H1 (cell line): Measurements from ENCODE around the gene SLC24A3. TPM values are rescaled to one million over a fixed set of nuclear protein-coding genes. Genes with fewer than 3 reads are reported as not detected.

Source experiments
- ASH2L ChIP-seq: fragments of 200-600, 300-600 bp; sonication (generic); IDR thresholded peaks from one replicate; pipeline ENCODE4 v1.7.1; 2017; ENCODE audit warnings: low read length
- RAD21 ChIP-seq, 2 experiments: IDR thresholded peaks in 1 of 2; conservative IDR thresholded peaks in 1 of 2; 2 replicates each; pipeline ENCODE4 v1.6.1; 2011; ENCODE audit warnings: low read depth in 2 of 2, low read length in 2 of 2, improper control_type of control experiment in 1 of 2, inconsistent platforms in 1 of 2, mild to moderate bottlenecking in 1 of 2, moderate library complexity in 1 of 2
- polyA plus RNA-seq, 7 experiments: library from polyadenylated mRNA; depleted of rRNA in 3 of 7; stranded (reverse) in 5 of 7; unstranded in 2 of 7; fragments of >200 nt in 5 of 7; fragments of 200-250 nt in 2 of 7; gene quantifications; 1 replicate in 5 of 7; 2 replicates in 1 of 7; 4 replicates in 1 of 7; pipeline versions ENCODE4 v1.2.1 to v1.2.3, GENCODE V29; 2011 to 2013; ENCODE audit warnings: missing spikeins in 2 of 7, mixed read lengths in 2 of 7
- total RNA-seq: library from RNA; stranded (reverse); fragmentation: NEBNext Ultra II Directional; extraction: Animal tissue kit (Norgen Biotek cat#: 25700); gene quantifications from 2 replicates; pipeline ENCODE4 v1.2.1, GENCODE V29; 2021

SLC24A3 gene
- total and polyA plus RNA-seq, 2 of the 8 experiments (the other 6 are each of a cell fraction or from before 2014, with no cell fraction given): 4.5 to 6.3 TPM

- TF ChIP-seq RAD21 (IDR thresholded peaks at IDR 0.05 in 1 of 2, conservative IDR thresholded peaks at IDR 0.05 in 1 of 2; ENCODE audit: low read depth in 2 of 2, low read length in 2 of 2) (no peak), ASH2L (no peak)
These were observed 326.1 kb downstream of the SLC24A3 start (continued) for GRCh38 chr20:19538556-19538955.
